ENCODE data around the gene ALG14.

ALG14 gene

GRCh38 chr1:94925561-94926125, 147.1 kb downstream of the ALG14 start:
- Histone ChIP-seq H3K4me3 (replicated peaks; ENCODE audit: insufficient read depth, low read length) (peak overlapping the region; percentile 29), H3K27ac (replicated peaks) (no peak overlapping the region), H3K27me3 (ENCODE audit: insufficient read depth, poor library complexity, severe bottlenecking) (peaks cover 54% of the 10 kb centered on the region)
- no peak for DNase-seq (ENCODE audit: low read depth in 1 of 2, low spot score in 1 of 2)
- TF ChIP-seq GABPA (IDR thresholded peaks at IDR 0.05; ENCODE audit: low read depth) (no peak), SPI1 (IDR thresholded peaks at IDR 0.05; ENCODE audit: borderline replicate concordance, low read depth) (no peak), POLR2AphosphoS5 (IDR thresholded peaks at IDR 0.05; ENCODE audit: low read depth) (no peak)
- TF ChIP-seq, protein P1, sequence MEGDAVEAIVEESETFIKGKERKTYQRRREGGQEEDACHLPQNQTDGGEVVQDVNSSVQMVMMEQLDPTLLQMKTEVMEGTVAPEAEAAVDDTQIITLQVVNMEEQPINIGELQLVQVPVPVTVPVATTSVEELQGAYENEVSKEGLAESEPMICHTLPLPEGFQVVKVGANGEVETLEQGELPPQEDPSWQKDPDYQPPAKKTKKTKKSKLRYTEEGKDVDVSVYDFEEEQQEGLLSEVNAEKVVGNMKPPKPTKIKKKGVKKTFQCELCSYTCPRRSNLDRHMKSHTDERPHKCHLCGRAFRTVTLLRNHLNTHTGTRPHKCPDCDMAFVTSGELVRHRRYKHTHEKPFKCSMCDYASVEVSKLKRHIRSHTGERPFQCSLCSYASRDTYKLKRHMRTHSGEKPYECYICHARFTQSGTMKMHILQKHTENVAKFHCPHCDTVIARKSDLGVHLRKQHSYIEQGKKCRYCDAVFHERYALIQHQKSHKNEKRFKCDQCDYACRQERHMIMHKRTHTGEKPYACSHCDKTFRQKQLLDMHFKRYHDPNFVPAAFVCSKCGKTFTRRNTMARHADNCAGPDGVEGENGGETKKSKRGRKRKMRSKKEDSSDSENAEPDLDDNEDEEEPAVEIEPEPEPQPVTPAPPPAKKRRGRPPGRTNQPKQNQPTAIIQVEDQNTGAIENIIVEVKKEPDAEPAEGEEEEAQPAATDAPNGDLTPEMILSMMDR (IDR thresholded peaks at IDR 0.05; ENCODE audit: insufficient read depth, low read length), result no peak
- TF ChIP-seq, protein P2, sequence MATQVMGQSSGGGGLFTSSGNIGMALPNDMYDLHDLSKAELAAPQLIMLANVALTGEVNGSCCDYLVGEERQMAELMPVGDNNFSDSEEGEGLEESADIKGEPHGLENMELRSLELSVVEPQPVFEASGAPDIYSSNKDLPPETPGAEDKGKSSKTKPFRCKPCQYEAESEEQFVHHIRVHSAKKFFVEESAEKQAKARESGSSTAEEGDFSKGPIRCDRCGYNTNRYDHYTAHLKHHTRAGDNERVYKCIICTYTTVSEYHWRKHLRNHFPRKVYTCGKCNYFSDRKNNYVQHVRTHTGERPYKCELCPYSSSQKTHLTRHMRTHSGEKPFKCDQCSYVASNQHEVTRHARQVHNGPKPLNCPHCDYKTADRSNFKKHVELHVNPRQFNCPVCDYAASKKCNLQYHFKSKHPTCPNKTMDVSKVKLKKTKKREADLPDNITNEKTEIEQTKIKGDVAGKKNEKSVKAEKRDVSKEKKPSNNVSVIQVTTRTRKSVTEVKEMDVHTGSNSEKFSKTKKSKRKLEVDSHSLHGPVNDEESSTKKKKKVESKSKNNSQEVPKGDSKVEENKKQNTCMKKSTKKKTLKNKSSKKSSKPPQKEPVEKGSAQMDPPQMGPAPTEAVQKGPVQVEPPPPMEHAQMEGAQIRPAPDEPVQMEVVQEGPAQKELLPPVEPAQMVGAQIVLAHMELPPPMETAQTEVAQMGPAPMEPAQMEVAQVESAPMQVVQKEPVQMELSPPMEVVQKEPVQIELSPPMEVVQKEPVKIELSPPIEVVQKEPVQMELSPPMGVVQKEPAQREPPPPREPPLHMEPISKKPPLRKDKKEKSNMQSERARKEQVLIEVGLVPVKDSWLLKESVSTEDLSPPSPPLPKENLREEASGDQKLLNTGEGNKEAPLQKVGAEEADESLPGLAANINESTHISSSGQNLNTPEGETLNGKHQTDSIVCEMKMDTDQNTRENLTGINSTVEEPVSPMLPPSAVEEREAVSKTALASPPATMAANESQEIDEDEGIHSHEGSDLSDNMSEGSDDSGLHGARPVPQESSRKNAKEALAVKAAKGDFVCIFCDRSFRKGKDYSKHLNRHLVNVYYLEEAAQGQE (IDR thresholded peaks at IDR 0.05; ENCODE audit: insufficient replicate concordance, low read depth), result no peak

- no peak for DNase-seq (ENCODE audit: low read depth in 1 of 2, low spot score in 1 of 2)
- no peak for TF ChIP-seq GABPA (IDR thresholded peaks at IDR 0.05; ENCODE audit: low read depth)
- TF ChIP-seq SPI1 (IDR thresholded peaks at IDR 0.05; ENCODE audit: borderline replicate concordance, low read depth), result no peak
- TF ChIP-seq, protein P1 (IDR thresholded peaks at IDR 0.05; ENCODE audit: insufficient read depth, low read length), result no peak
- TF ChIP-seq POLR2AphosphoS5 (IDR thresholded peaks at IDR 0.05; ENCODE audit: low read depth), result no peak
- TF ChIP-seq, protein P2 (IDR thresholded peaks at IDR 0.05; ENCODE audit: insufficient replicate concordance, low read depth), result no peak
- Histone ChIP-seq H3K27me3 (ENCODE audit: insufficient read depth, poor library complexity, severe bottlenecking) (peaks cover 55% of the 10 kb centered on the region), H3K4me3 (replicated peaks; ENCODE audit: insufficient read depth, low read length) (no peak overlapping the region), H3K27ac (replicated peaks) (no peak overlapping the region)
Observed at GRCh38 chr1:94925004-94925403, 147.7 kb downstream of the ALG14 start.
